K562 (cell line): ENCODE measurements around the gene SH3GLB2. TPM values are rescaled to one million over a fixed set of nuclear protein-coding genes. Genes with fewer than 3 reads are reported as not detected.

Experiments
- EZH2 ChIP-seq: IDR thresholded peaks from 2 replicates; pipeline ENCODE4 v1.6.1; 2012; ENCODE audit warnings: low read depth, mild to moderate bottlenecking, inconsistent platforms, low read length, borderline replicate concordance
- FUS ChIP-seq: fragments of 200-400 bp; formaldehyde crosslinking; optimal IDR thresholded peaks from 2 replicates; pipeline ENCODE3; 2017; ENCODE audit warnings: low read depth, low read length
- MGA ChIP-seq: fragments of 450-650 bp; IDR thresholded peaks from 2 replicates; pipeline ENCODE4 v1.6.1; 2016; ENCODE audit warnings: mild to moderate bottlenecking, moderate library complexity
- MTA1 ChIP-seq: fragments of 450-650 bp; IDR thresholded peaks from 2 replicates; pipeline ENCODE4 v1.6.1; 2017; ENCODE audit warnings: borderline replicate concordance
- NR4A1 ChIP-seq, 2 experiments: fragments of 250-450 bp in 1 of 2; fragments of 450-650 bp in 1 of 2; sonication (Bioruptor Pico) in 1 of 2; IDR thresholded peaks; 2 replicates each; pipeline versions ENCODE4 v1.4.0 to v1.6.1; 2016 to 2020; ENCODE audit warnings: mild to moderate bottlenecking in 2 of 2, missing compliant biosample characterization in 1 of 2, missing genetic modification characterization in 1 of 2, moderate library complexity in 1 of 2
- RNF2 ChIP-seq: sonication (generic); IDR thresholded peaks from 2 replicates; pipeline ENCODE4 v1.6.1; 2016
- ZNF395 ChIP-seq: fragments of 200-800 bp; sonication (Bioruptor generic); IDR thresholded peaks from 2 replicates; pipeline ENCODE4 v1.6.1; 2017; ENCODE audit warnings: missing genetic modification characterization, missing compliant biosample characterization
- ZNF41 ChIP-seq: fragments of 250-450 bp; sonication (Bioruptor Pico); conservative IDR thresholded peaks from 2 replicates; pipeline ENCODE4 v1.4.0; 2020; ENCODE audit warnings: mild to moderate bottlenecking
- polyA plus RNA-seq, 8 experiments: library from polyadenylated mRNA; depleted of rRNA in 4 of 8; stranded (reverse) in 5 of 8; unstranded in 3 of 8; fragments of >200 nt; fragmentation: Nextera tagmentation in 2 of 8; fragmentation: Illumina TruSeq in 1 of 8; extraction: Ambion mirVana in 2 of 8; extraction: Trizol in 1 of 8; gene quantifications; 2 replicates each; pipeline versions ENCODE4 v1.2.1 to v1.2.3, GENCODE V29; 2011 to 2014; ENCODE audit warnings: inconsistent platforms in 1 of 8, missing spikeins in 1 of 8
- total RNA-seq, 7 experiments: library from RNA; depleted of rRNA in 6 of 7; stranded (reverse); fragments of >200 nt in 6 of 7; fragmentation: Illumina TruSeq in 2 of 7; extraction: Trizol in 2 of 7; gene quantifications; 2 replicates each; pipeline versions ENCODE4 v1.2.1 to v1.2.3, GENCODE V29; 2011 to 2021; ENCODE audit warnings: low replicate concordance in 1 of 7

Gene SH3GLB2
- total and polyA plus RNA-seq, 9 of the 15 experiments (the other 6 are each of a cell fraction or from before 2014, with no cell fraction given) = 0.20 to 118 (median 58.8) TPM

- TF ChIP-seq MGA (peak; percentile 98), RNF2 (peak; percentile 99), FUS (no peak), ZNF41 (CRISPR knock-in tag) (peak; percentile 71; the same call in 1 of the 2 replicates), EZH2 (peak; percentile 61; the same call in 1 of the 2 replicates), ZNF395 (CRISPR knock-in tag) (peak; percentile 99), NR4A1 (CRISPR knock-in tag; IDR thresholded peaks at IDR 0.05) (peak; percentile 37; the same call in 1 of the 2 replicates), NR4A1 (tag; IDR thresholded peaks at IDR 0.05) (peak; percentile 79; the same call in 1 of the 2 replicates), MTA1 (peak; percentile 36; the same call in 1 of the 2 replicates)
These were observed 41.1 kb upstream of the SH3GLB2 start (continued) for GRCh38 chr9:129068990-129069861.
